Chondrocyte (in vitro differentiated cells): ENCODE measurements around the gene RNF44. TPM values are rescaled to one million over a fixed set of nuclear protein-coding genes. Genes with fewer than 3 reads are reported as not detected.

Experiments
- DNase-seq: peaks from one replicate; pipeline ENCODE4 v3.0.0; 2021; ENCODE audit warnings: mixed read lengths, low spot score
- H3K27ac Mint-ChIP-seq: one replicate; pipeline ENCODE4 v1.8.0; 2021; ENCODE audit warnings: mild to moderate bottlenecking, moderate library complexity, mixed read lengths; ENCODE audit not compliant: unreplicated experiment
- H3K27me3 Mint-ChIP-seq: 2 replicates; pipeline ENCODE4 v1.8.0; 2021; ENCODE audit warnings: low read depth, mixed read lengths
- H3K36me3 Mint-ChIP-seq: 2 replicates; pipeline ENCODE4 v1.8.0; 2021; ENCODE audit warnings: low read depth, mixed read lengths
- H3K4me1 Mint-ChIP-seq: 2 replicates; pipeline ENCODE4 v1.8.0; 2021; ENCODE audit warnings: low read depth, mild to moderate bottlenecking, mixed read lengths
- H3K4me3 Mint-ChIP-seq: one replicate; pipeline ENCODE4 v1.8.0; 2021; ENCODE audit warnings: mild to moderate bottlenecking, moderate library complexity, mixed read lengths; ENCODE audit not compliant: unreplicated experiment
- H3K9me3 Mint-ChIP-seq: 2 replicates; pipeline ENCODE4 v1.8.0; 2021; ENCODE audit warnings: low read depth, mixed read lengths
- total RNA-seq: library from RNA; stranded (reverse); gene quantifications from 3 replicates; pipeline ENCODE4 v1.2.1, GENCODE V29; 2021
- TF ChIP-seq, protein P1 (sequence below): fragments of 200-600 bp; sonication (generic); IDR thresholded peaks from 2 replicates; pipeline ENCODE4 v1.5.0; 2021; ENCODE audit warnings: antibody characterized with exemption, mild to moderate bottlenecking, moderate library complexity

The RNF44 gene
- total RNA-seq, 1 donor from 2014 or later: 24.7 TPM

DNA sequence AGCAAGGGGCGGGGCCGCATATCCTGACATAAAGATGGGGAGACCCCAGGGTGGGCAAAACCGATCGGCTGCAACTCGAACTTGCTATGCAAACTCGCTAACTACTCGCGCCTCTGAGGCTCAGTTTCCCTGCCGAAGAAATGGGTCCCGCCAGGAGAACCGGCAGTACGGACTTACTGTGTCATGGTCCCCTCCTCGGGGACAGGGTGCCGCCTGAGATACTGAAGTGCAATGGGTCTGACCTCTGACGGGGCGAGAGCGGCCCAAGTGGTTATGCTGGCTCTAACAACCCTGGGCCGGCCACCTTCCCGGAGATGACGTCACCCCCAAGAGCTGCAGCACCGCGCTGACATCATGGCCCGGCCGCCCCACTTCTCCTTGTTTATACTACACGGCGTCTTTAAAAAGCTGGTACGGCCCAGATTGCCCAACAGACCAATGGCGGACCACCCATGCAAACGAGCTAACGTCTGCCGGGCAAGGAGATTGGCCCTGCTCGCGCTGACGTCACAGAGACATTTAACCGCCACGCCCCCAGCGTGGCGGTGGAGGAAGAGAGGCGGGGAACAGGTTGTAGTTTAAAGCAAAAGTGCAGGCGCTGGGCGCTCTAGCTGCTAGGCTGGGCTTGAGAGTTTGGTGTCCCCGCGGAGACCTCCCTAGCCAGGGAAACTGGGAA is 490 bp upstream of the RNF44 start:
- peak; percentile 99 for DNase-seq
- Mint-ChIP-seq H3K4me3 (peak overlapping the region; percentile 91), H3K4me1 (peaks cover 67% of the 10 kb centered on the region), H3K36me3 (no peaks in the 10 kb centered on the region), H3K9me3 (no peaks in the 10 kb centered on the region), H3K27ac (peak overlapping the region; percentile 99), H3K27me3 (no peaks in the 10 kb centered on the region)
- TF ChIP-seq, protein P1, sequence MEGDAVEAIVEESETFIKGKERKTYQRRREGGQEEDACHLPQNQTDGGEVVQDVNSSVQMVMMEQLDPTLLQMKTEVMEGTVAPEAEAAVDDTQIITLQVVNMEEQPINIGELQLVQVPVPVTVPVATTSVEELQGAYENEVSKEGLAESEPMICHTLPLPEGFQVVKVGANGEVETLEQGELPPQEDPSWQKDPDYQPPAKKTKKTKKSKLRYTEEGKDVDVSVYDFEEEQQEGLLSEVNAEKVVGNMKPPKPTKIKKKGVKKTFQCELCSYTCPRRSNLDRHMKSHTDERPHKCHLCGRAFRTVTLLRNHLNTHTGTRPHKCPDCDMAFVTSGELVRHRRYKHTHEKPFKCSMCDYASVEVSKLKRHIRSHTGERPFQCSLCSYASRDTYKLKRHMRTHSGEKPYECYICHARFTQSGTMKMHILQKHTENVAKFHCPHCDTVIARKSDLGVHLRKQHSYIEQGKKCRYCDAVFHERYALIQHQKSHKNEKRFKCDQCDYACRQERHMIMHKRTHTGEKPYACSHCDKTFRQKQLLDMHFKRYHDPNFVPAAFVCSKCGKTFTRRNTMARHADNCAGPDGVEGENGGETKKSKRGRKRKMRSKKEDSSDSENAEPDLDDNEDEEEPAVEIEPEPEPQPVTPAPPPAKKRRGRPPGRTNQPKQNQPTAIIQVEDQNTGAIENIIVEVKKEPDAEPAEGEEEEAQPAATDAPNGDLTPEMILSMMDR: no peak

DNA sequence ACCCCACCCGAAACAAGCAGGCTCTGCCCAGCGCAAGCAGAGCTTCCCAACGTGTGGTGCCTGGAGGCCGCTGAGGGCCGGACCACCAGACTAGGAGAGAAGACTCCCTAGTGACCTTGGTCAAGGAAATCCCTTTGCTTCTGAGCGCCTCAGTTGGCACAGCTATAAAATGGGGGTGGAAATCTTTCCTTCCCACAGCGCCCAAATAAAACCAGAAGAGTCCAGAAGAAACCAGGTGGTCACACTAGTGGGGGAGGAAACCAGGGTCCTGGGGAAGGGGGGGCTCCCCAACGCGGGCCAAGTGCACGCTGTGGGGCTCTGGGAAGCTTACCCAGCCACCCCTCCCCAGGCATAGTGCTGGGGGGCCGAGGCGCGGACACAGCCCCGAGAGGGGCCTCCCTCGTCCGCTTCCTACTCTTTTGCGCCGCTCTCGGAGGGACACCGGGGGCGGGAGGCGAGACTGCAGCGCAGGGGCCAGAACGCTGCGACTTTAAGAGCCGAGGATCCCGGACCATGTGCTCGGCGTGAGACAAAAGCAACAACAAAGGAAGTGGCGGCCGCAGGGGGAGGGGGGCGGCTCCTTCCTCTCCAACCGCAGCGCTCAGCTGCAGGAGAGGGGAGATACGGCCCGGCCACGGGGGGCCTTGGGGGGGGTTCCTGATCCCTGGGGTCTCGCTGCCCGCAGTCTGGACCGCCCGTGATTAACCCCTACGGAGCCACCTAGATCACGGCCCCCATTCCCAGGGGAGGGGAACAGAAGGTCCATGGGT is 885 bp downstream of the RNF44 start:
- Mint-ChIP-seq H3K27ac (peak overlapping the region; percentile 85), H3K4me3 (peak overlapping the region; percentile 91), H3K36me3 (no peaks in the 10 kb centered on the region), H3K4me1 (peaks cover 54% of the 10 kb centered on the region), H3K27me3 (no peaks in the 10 kb centered on the region), H3K9me3 (no peaks in the 10 kb centered on the region)
- TF ChIP-seq, protein P1: no peak
- peak; percentile 90 for DNase-seq

DNA sequence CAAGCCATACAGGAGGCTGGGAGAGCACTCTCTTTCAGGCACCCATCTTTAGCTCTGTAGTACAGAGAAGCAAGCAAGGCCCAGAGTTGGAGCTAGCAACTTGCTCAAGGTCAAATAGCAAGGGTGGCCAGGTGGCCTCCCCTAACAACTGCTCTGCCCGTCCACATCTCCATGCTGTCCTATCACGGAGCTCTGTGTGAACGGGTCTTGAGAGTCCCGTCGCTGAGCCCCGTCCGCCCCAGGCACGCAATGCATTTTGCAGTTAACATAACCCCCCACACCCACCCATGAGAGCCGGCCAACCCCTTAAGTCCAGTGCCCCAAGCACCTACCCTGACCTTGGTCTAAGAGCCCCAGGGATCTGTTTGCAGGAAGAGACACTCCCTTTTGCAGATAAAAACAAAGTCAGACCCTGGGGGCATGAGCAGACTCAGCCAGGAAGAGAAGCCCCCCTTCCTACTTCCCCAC is 1.5 kb downstream of the RNF44 start:
- Mint-ChIP-seq H3K4me1 (peaks cover 48% of the 10 kb centered on the region), H3K27me3 (no peaks in the 10 kb centered on the region), H3K36me3 (peaks cover 2% of the 10 kb centered on the region), H3K9me3 (no peaks in the 10 kb centered on the region), H3K27ac (peak overlapping the region; percentile 85), H3K4me3 (peak overlapping the region; percentile 91)
- no peak for DNase-seq
- TF ChIP-seq, protein P1: no peak

DNA sequence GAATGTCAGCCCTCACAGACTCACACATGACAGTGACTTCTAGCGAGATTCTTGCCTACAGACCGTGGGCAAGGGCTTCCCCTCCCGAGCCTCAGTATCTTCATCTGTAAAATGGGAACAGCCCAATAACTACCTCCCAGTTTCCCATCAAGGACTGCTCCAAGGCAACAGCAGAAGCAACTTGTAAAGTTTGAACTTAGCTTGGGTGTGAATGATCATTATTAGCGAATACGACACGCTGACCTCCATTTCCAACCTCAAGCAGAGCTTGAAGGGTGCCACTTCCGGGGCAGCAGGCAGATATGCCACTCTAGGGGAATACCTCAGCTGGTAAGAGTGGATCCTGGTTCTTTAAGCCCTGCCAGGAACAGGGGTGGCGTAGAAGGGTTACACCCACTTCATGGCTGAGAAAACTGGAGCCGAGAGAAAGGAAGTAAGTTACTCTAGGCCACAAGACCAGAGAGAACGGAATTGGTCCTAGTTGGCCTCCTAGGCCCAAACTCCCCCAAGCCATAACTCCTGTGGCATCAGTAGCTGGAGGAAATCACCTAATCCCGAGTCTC is 2.0 kb downstream of the RNF44 start:
- DNase-seq: no peak
- Mint-ChIP-seq H3K4me3 (peak overlapping the region; percentile 91), H3K36me3 (peaks cover 2% of the 10 kb centered on the region), H3K9me3 (no peaks in the 10 kb centered on the region), H3K27ac (peak overlapping the region; percentile 85), H3K27me3 (no peaks in the 10 kb centered on the region), H3K4me1 (peaks cover 43% of the 10 kb centered on the region)
- TF ChIP-seq, protein P1: no peak

DNA sequence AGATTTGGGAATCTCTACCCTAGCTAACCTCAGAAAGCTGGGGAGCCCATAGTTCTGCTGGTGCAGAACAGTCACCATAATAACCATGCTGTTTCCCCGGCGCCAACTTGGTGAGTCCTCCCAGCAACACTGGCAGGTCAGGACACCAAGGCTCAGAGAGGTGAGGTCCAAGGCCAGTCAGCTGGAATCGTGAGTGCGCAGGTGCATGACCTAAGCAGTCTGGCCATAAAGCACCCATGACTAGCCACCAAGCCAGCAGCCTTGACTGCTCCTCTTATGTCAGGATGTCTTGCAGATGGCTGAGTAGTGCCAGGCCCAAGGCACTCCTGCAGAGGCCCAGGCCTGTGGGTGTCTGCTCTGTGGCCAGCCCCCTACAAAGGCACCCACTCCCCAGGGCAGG is 2.6 kb downstream of the RNF44 start:
- Mint-ChIP-seq H3K4me1 (peaks cover 43% of the 10 kb centered on the region), H3K9me3 (no peaks in the 10 kb centered on the region), H3K27ac (peak overlapping the region; percentile 85), H3K4me3 (no peak overlapping the region), H3K36me3 (peaks cover 2% of the 10 kb centered on the region), H3K27me3 (no peaks in the 10 kb centered on the region)
- TF ChIP-seq, protein P1: no peak
- no peak for DNase-seq
